ENCODE measurements around the gene PLEKHG3. TPM values are rescaled to one million over a fixed set of nuclear protein-coding genes. Genes with fewer than 3 reads are reported as not detected.

The PLEKHG3 gene
- total and polyA plus RNA-seq, 2 experiments from 2014 or later: 23.0 to 83.1 TPM

GRCh38 chr14:64728856-64729255 is 24.6 kb downstream of the PLEKHG3 start (continued):
- TF ChIP-seq ETS1 (IDR thresholded peaks at IDR 0.05) (no peak), ZNF114 (CRISPR knock-in tag; IDR thresholded peaks at IDR 0.05) (no peak), CTCF (conservative IDR thresholded peaks at IDR 0.05; ENCODE audit: low read depth in 2 of 2) (no peak)

- Mint-ChIP-seq H3K27ac (no peak overlapping the region), H3K4me3 (no peak overlapping the region; the same call in 2 of the 3 replicates), H3K9me3 (no peaks in the 10 kb centered on the region), H3K27me3 (ENCODE audit: insufficient read depth, low read depth, poor library complexity) (peaks cover 17% of the 10 kb centered on the region), H3K36me3 (ENCODE audit: low read depth) (peaks cover 68% of the 10 kb centered on the region), H3K4me1 (peaks cover 44% of the 10 kb centered on the region)
- Histone ChIP-seq H4K20me1 (replicated peaks; ENCODE audit: insufficient read depth) (peaks cover 27% of the 10 kb centered on the region), H3F3A (replicated peaks; ENCODE audit: low read depth) (0 out of 2 replicates have a peak, but pooled peaks cover 2% of the 10 kb centered on the region), H3K36me3 (ENCODE audit: insufficient read depth) (peaks cover 4% of the 10 kb centered on the region; the same call in 1 of the 2 replicates), H3K4me1 (ENCODE audit: insufficient read depth) (peaks cover 21% of the 10 kb centered on the region), H3K27ac (ENCODE audit: low read depth) (0 out of 2 replicates have a peak overlapping the region, but pooled peaks have one; percentile 39), H3K27me3 (ENCODE audit: insufficient read depth) (no peaks in the 10 kb centered on the region), H3K79me2 (replicated peaks; ENCODE audit: insufficient read depth) (peaks cover 40% of the 10 kb centered on the region), H3K4me3 (no peak overlapping the region), H3K4me2 (no peak overlapping the region), H3K9me2 (ENCODE audit: insufficient read depth) (no peaks in the 10 kb centered on the region), H2AFZ (no peak overlapping the region)
- DNase-seq (ENCODE audit: low spot score) (no peak), ATAC-seq (no peak)
- TF ChIP-seq CREB1 (CRISPR knock-in tag; IDR thresholded peaks at IDR 0.05; ENCODE audit: low read depth) (no peak), ZNF462 (CRISPR knock-in tag; IDR thresholded peaks at IDR 0.05) (no peak), ZNF114 (CRISPR knock-in tag; IDR thresholded peaks at IDR 0.05) (no peak), EZH2 (IDR thresholded peaks at IDR 0.05; ENCODE audit: low read depth, unreplicated experiment) (no peak), POLR2AphosphoS5 (IDR thresholded peaks at IDR 0.05; ENCODE audit: low read depth) (no peak), JUNB (IDR thresholded peaks at IDR 0.05; ENCODE audit: unreplicated experiment) (no peak), STAT1 (IDR thresholded peaks at IDR 0.05; ENCODE audit: unreplicated experiment) (no peak)
These were observed 25.3 kb downstream of the PLEKHG3 start for GRCh38 chr14:64729386-64730060.
